ENCODE measurements around the gene DNAAF1.
"Not testable (repeated sequence)": the region's sequence is repeated elsewhere in the genome, so short reads cannot be mapped to it uniquely, and the experiment has no call there.

Gene DNAAF1

DNA sequence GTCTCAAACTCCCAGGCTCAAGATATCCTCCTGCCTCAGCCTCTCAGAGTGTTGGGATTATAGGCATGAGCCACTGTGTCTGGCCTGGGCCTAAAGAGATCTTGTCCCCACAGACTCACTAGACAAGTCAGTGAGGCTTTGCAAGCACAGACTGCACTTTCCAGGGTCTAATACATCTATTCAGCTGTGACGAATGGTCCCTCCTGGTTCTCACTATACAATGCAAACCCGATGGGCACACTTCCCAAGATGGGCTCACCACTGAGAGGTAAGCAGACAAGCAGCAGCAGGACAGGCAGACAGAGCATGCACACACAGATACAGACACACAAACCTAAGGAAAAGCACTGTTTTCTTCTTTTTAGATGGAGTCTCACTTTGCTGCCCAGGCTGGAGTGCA, 37.2 kb upstream of the DNAAF1 start:
- TF ChIP-seq POLR2A (IDR thresholded peaks at IDR 0.05; ENCODE audit: low read depth, low read length) (no peak), PAX5 (IDR thresholded peaks at IDR 0.05; ENCODE audit: insufficient read depth, low read length, severe bottlenecking) (no peak), TAF1 (IDR thresholded peaks at IDR 0.05; ENCODE audit: low read depth, low read length) (no peak), POU2F2 (IDR thresholded peaks at IDR 0.05; ENCODE audit: low read depth, low read length) (no peak), SPI1 (IDR thresholded peaks at IDR 0.05; ENCODE audit: low read depth, low read length) (no peak), POLR2AphosphoS5 (IDR thresholded peaks at IDR 0.05; ENCODE audit: low read depth, low read length) (no peak)
- DNase-seq (ENCODE audit: insufficient read length, low spot score) (no peak), FAIRE-seq (no peak)

DNA sequence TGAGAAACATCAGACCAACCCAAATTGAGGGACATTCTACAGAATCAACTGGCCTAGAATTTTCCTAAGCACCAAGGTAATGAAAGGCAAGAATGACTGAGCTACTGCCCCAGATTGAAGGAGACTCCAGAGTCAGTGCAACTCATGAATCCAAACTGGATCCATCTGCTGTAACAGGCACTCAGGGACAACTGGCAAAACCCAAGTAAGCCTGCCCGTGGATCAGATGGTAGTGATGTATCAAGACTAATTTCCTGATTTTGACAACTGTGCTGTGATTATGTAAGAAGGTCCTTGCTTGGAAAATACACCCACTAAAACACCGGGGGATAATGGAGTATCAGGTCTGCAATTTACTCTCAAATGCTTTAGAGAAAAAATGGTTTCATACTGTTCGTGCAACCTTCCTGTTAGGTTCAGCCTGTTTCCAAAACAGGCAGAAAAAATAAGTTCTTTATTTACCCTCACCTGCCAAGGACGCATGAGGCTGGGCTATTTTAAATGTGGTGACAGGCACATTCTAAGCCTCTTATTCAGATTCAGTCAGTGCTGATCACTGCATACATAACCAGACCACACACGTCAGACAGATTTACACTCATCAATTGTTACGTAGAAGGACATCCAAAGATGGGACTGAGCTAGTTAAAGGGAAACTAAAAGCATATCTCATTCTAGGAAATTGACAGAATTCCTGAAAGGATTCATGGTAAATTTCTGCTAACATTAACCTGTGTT, 35.3 kb upstream of the DNAAF1 start:
- FAIRE-seq (no peak), DNase-seq (ENCODE audit: insufficient read length, low spot score) (no peak)
- TF ChIP-seq POLR2A (IDR thresholded peaks at IDR 0.05; ENCODE audit: low read depth, low read length), result no peak
- no peak for TF ChIP-seq POLR2AphosphoS5 (IDR thresholded peaks at IDR 0.05; ENCODE audit: low read depth, low read length)

DNA sequence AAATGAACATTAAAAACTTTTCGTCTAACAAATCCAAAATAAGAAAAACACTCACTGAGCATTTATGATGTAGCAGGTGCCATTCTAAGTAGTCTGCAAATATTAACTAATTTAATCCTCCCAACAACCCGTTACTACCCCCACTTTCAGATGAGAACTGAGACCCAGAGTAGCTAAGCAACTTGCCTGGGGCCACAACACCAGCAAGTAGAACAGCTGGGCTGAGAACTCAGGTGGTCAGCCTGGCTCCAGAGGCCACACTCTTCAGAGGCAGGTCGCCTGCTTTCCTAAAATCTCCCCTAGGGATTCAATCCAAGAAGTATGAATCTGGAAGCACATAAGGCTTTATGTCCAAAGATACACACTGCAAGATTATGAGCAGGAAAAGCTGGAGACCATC, 34.6 kb upstream of the DNAAF1 start:
- DNase-seq (ENCODE audit: insufficient read length, low spot score), result no peak
- TF ChIP-seq POLR2A (IDR thresholded peaks at IDR 0.05; ENCODE audit: low read depth, low read length) (no peak), TAF1 (IDR thresholded peaks at IDR 0.05; ENCODE audit: low read depth, low read length) (no peak), PAX5 (IDR thresholded peaks at IDR 0.05; ENCODE audit: insufficient read depth, low read length, severe bottlenecking) (no peak), POLR2AphosphoS5 (IDR thresholded peaks at IDR 0.05; ENCODE audit: low read depth, low read length) (no peak), POU2F2 (IDR thresholded peaks at IDR 0.05; ENCODE audit: low read depth, low read length) (no peak), SPI1 (IDR thresholded peaks at IDR 0.05; ENCODE audit: low read depth, low read length) (no peak)
- no peak for FAIRE-seq

DNA sequence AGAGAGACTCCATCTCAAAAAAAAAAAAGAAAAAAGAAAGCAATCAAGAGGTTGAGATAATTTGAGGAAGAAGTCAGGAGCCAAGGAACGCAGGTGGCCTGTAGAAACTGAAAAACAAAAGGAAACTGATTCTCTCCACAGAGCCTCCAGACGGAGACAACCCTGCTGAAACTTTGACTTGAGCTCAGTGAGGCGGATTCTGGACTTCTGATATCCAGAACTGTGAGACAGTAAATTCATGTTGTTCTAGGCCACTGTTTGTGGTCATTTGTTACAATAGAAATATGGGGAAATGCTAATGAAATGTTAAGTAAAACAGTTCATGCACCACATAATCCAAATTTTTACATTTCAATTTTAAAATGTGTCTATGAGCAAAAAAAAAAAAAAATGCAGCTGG, 33.6 kb upstream of the DNAAF1 start:
- TF ChIP-seq POU2F2 (IDR thresholded peaks at IDR 0.05; ENCODE audit: low read depth, low read length), result no peak
- TF ChIP-seq SPI1 (IDR thresholded peaks at IDR 0.05; ENCODE audit: low read depth, low read length), result no peak
- TF ChIP-seq POLR2AphosphoS5 (IDR thresholded peaks at IDR 0.05; ENCODE audit: low read depth, low read length), result no peak
- TF ChIP-seq PAX5 (IDR thresholded peaks at IDR 0.05; ENCODE audit: insufficient read depth, low read length, severe bottlenecking), result no peak
- TF ChIP-seq POLR2A (IDR thresholded peaks at IDR 0.05; ENCODE audit: low read depth, low read length), result no peak
- TF ChIP-seq TAF1 (IDR thresholded peaks at IDR 0.05; ENCODE audit: low read depth, low read length), result no peak
- FAIRE-seq (no peak), DNase-seq (ENCODE audit: insufficient read length, low spot score) (no peak)

DNA sequence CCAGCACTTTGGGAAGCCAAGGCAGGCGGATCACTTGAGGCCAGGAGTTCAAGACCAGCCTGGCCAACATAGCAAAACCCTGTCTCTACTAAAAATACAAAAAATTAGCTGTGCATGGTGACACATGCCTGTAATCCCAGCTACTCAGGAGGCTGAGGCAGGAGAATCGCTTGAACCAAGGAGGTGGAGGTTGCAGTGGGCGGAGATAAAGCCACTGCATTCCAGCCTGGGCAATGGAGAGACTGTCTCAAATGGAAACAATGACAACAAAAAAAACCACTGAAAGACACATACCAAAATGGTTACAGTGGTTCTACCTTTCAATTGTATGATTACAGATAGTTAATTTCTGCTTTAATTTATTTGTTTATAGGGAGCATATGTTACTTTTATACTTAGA, 33.2 kb upstream of the DNAAF1 start:
- DNase-seq (ENCODE audit: insufficient read length, low spot score); FAIRE-seq: not testable (repeated sequence)

DNA sequence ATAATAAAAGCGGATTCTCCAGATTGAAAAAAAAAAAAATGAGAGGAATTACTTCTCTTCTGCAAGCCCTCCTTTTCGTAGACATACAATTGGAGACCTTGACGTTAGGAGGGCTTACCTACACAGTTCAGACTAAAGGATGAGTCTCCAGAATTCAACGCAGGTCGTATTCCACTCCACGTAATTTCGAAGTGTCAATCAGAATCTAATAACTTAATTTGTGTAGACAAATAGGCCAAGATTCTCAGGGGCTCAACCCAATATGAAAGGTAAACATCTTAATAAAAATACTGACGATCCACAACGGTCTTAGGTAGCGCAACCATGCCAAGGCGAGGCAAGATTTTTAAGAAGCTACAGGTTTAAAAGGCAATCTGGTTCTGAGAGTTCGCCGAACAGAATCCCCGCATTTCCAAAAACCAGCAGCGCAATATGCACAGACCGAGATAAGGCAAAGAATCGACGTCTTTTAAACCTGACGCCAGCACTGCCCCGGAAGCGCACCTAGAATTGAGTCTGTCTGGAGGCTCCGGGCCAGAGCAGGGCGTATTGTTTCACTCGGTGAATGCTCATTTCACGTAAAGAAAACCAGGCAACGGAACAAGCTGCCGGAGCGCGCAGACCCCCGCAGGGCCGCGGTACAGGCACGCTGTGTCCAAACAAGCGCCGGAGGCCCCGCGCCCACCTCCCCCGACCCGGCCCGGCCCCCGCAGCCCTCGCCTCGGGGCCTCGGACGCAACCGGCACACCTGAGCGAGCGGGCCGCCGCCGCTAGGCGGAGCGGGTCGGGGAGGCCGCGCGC, 29.0 kb upstream of the DNAAF1 start:
- TF ChIP-seq POLR2AphosphoS5 (IDR thresholded peaks at IDR 0.05; ENCODE audit: low read depth, low read length) (no peak; the same call in 1 of the 2 replicates), SPI1 (IDR thresholded peaks at IDR 0.05; ENCODE audit: low read depth, low read length) (no peak), POU2F2 (IDR thresholded peaks at IDR 0.05; ENCODE audit: low read depth, low read length) (no peak), POLR2A (IDR thresholded peaks at IDR 0.05; ENCODE audit: low read depth, low read length) (no peak), PAX5 (IDR thresholded peaks at IDR 0.05; ENCODE audit: insufficient read depth, low read length, severe bottlenecking) (no peak), TAF1 (IDR thresholded peaks at IDR 0.05; ENCODE audit: low read depth, low read length) (no peak)
- peak; percentile 25 for DNase-seq (ENCODE audit: insufficient read length, low spot score)
- FAIRE-seq, result no peak

DNA sequence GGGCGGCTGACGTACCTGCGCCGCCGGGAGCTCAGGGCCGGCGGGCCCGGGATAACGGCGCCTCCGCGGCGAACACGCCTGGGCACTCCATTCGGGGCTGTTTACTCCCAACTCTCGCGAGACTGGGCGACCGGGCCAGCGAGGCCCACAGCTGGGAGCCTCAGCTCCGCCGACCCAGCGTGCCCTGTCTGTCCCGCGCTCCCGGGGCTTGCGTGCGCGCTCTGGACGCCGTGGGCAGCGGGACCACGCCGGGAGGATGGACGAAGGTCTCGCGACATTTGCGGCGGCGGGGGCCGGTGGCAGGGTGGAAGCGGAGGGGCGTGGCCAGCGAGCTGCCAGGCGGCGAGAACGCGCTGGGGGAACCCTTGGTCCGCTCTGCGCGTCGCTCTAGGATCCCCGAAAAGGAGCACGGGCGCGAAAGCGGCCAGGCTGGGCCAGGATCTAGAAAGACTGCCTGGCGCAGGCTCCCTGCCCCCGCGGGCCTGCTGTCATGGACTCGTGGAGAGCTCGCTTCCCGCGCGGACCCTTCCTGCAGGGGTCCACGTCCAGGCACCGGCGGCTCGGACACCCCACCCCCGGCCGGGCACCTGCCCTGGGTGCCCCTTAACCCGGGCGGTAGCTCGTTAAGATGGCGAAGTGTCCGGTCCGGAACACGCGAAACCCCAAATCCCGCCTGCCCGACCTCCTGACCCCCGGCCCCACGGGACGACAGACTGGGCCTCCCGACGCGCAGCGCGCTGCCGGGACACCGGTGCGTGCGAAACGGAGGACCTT, 28.2 kb upstream of the DNAAF1 start, which contains the start of gene MBTPS1:
Gene MBTPS1 (minus strand): TSS at position 223 of the 774 bp plus-strand sequence. CDS start 15,159 bp downstream, outside the sequence.
- FAIRE-seq, result peak; percentile 97
- peak; percentile 95 for DNase-seq (ENCODE audit: insufficient read length, low spot score)
- TF ChIP-seq POLR2A (IDR thresholded peaks at IDR 0.05; ENCODE audit: low read depth, low read length) (peak; percentile 65; the same call in 1 of the 2 replicates), TAF1 (IDR thresholded peaks at IDR 0.05; ENCODE audit: low read depth, low read length) (peak; percentile 63; the same call in 1 of the 2 replicates), POU2F2 (IDR thresholded peaks at IDR 0.05; ENCODE audit: low read depth, low read length) (no peak), SPI1 (IDR thresholded peaks at IDR 0.05; ENCODE audit: low read depth, low read length) (no peak), POLR2AphosphoS5 (IDR thresholded peaks at IDR 0.05; ENCODE audit: low read depth, low read length) (peak; percentile 80), PAX5 (IDR thresholded peaks at IDR 0.05; ENCODE audit: insufficient read depth, low read length, severe bottlenecking) (no peak)

DNA sequence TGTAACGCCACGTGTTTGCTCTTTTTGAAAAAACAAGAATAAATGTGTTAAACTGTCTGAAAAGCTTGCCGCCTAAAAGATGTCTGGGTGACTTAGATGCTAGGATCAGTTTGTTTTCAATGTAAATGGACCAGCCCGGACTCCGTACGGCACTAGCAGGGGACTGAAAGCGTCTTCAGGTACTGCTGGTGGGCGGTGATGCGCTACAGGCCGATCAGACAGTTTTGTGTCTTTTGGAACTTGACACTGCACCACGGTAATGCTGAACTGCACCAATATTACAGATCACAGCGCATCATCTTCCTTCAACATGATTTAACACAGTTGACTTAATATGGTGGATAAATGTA, 27.6 kb upstream of the DNAAF1 start:
- peak; percentile 77 for FAIRE-seq
- TF ChIP-seq PAX5 (IDR thresholded peaks at IDR 0.05; ENCODE audit: insufficient read depth, low read length, severe bottlenecking), result no peak
- peak; percentile 43 for DNase-seq (ENCODE audit: insufficient read length, low spot score)

DNA sequence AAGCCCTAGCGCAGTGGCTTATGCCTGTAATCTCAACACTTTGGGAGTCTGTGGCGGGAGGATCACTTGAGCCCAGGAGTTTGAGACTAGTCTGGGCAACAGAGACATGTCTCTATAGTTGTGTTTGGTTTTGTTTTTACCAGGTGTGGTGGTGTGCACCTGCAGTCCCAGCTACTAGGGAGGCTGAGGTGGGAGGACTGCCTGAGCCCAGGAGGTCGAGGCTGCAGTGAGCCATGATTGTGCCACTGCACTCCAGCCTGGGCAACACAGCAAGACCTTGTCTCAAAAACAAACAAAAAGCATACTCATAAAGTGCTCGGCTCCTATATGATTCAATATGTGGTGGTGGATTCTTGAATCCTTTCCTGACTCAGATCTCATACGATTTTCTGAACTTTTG, 26.8 kb upstream of the DNAAF1 start:
- not testable (repeated sequence) for DNase-seq (ENCODE audit: insufficient read length, low spot score); FAIRE-seq

DNA sequence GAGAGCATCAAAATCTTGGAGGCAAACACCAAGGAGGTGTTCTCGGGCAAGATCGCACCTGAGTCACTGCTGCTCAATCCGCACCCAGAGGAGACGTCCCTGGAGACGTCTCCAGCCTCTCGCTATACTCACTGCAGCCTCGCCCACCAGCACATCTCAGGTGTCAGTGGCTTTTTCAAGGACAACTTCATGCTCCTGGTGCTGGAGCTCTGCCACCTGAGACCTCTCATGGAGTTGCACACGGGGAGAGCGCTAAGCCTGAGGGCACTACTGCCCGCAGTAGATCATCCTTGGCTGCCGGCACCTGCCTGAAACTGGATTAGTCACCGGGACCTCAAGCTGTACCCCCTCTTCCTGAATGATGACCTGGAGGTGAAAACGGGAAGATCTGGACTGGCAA, 25.7 kb upstream of the DNAAF1 start:
- no peak for DNase-seq (ENCODE audit: insufficient read length, low spot score)
- TF ChIP-seq SPI1 (IDR thresholded peaks at IDR 0.05; ENCODE audit: low read depth, low read length) (no peak), POLR2AphosphoS5 (IDR thresholded peaks at IDR 0.05; ENCODE audit: low read depth, low read length) (no peak), POLR2A (IDR thresholded peaks at IDR 0.05; ENCODE audit: low read depth, low read length) (no peak), TAF1 (IDR thresholded peaks at IDR 0.05; ENCODE audit: low read depth, low read length) (no peak), POU2F2 (IDR thresholded peaks at IDR 0.05; ENCODE audit: low read depth, low read length) (no peak), PAX5 (IDR thresholded peaks at IDR 0.05; ENCODE audit: insufficient read depth, low read length, severe bottlenecking) (no peak)
- FAIRE-seq, result no peak
